GM10266 (cell line): ENCODE data around the gene CKS1B.

Experiments used
- DNase-seq: peaks from one replicate; pipeline ENCODE4 v3.0.0; 2012; ENCODE audit errors: extremely low spot score
- CTCF ChIP-seq: IDR thresholded peaks from 2 replicates; pipeline ENCODE4 v1.5.1; 2012; ENCODE audit warnings: mild to moderate bottlenecking, low read depth; ENCODE audit not compliant: control insufficient read depth, insufficient read depth; ENCODE audit errors: missing control alignments

Gene CKS1B

GRCh38 chr1:155017041-155017945 lies 42.8 kb downstream of the CKS1B start:
- peak; percentile 100 for TF ChIP-seq CTCF
- DNase-seq: peak; percentile 87

GRCh38 chr1:155017946-155018316 lies 43.5 kb downstream of the CKS1B start:
- TF ChIP-seq CTCF: no peak
- DNase-seq: peak; percentile 61

GRCh38 chr1:155018617-155019348 lies 44.3 kb downstream of the CKS1B start:
- TF ChIP-seq CTCF: no peak
- DNase-seq: no peak

- DNase-seq: no peak
- no peak for TF ChIP-seq CTCF
These were observed 45.1 kb downstream of the CKS1B start for GRCh38 chr1:155019377-155020245.

GRCh38 chr1:155022136-155022926 lies 47.9 kb downstream of the CKS1B start:
- DNase-seq: no peak
- no peak for TF ChIP-seq CTCF

- TF ChIP-seq CTCF: no peak
- no peak for DNase-seq
These were observed 48.4 kb downstream of the CKS1B start for GRCh38 chr1:155022927-155023236.
